NCI-H1092 treated with DMSO at 0.1 percent for 48 hours (cell line): ENCODE results near the gene CTSW.

ENCODE experiments used
- DNase-seq: peaks from one replicate; lab custom pipeline; 2025; lab: John Stamatoyannopoulos, UW

The CTSW gene

DNA sequence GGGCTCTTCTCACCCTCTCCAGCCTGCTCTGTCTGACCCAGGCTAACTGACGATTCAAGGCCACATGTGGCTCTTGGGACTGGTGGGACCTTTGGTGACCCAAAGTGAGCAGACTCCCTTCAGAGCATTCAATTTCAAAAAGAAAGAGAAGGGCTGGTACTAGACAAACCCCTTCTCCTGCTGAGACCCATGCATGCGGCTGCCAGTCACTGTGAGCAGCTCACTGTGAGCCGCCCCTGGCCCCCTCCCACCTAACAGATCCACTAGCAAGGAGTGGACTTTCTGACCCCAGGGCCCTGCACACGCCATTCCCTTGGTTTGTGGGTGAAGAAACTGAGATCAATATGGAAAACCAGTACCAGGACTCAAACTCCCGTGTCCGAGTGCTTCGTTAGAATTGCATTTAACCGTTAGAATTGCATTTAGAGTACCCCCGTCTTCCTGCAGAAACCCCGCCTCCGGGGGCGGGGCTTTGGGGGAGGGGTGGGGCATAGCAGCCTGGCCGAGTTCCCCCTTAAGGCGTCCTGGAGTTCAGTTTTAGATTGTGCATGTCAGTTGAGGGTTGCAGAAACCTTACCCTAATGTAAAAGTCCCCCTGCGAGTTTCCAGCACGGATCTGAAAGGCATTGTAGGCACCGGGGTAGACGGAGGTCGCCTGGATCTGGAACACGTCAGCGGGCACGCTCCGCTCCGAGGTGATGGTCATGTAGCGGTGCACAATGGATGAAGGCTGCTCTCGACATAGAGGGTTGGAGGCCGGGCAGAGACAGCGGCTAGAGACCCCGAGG, 12.2 kb upstream of the CTSW start:
- no peak for DNase-seq

GRCh38 chr11:65868076-65868667, 11.5 kb upstream of the CTSW start:
- no peak for DNase-seq

DNA sequence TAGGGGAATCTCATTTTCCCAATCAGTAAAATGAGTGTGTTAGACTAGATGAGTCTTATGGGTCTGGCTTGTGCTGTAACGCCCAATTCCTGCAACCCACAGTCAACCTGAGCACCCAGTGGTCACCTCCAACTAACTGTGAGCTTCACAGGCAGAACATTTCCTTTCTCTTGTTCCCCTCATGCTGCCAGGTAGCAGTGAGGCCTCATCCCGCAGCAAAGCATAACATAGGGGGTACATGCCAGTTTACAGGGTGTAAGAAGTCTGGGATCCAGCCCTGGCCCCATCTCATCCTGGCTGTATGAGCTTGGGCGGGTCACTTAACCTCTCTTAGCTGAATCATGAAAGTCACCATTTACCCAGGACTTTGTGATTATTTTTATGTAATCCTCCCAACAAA, 10.7 kb upstream of the CTSW start:
- DNase-seq: no peak

- no peak for DNase-seq
Observed at GRCh38 chr11:65869643-65870306, 9.9 kb upstream of the CTSW start.

DNA sequence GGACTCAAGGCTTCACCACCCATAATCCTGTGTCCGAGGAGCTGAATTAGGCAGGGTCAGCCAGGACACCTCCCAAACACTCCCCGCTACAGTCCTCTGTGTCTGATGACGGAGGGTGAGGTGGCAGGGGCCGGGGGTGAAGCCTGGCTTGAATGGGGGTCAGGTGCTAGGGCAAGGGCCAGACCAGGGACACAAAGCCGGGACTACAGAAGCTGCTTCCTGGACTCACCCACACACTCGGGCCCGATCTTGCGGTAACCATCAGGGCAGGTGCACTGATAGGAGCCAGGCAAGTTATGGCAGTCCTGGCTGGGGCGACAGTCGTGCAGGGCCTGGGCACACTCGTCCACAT, 9.4 kb upstream of the CTSW start:
- no peak for DNase-seq

- DNase-seq: no peak
Observed at GRCh38 chr11:65870706-65871681, 8.6 kb upstream of the CTSW start.

- DNase-seq: no peak
Observed at GRCh38 chr11:65871811-65872548, 7.7 kb upstream of the CTSW start.

GRCh38 chr11:65872586-65873317, 6.9 kb upstream of the CTSW start, which contains the start of gene EFEMP2:
TSS of gene EFEMP2 (minus strand) at chr11:65872800. CDS start at chr11:65872354, 446 bp downstream.
- no peak for DNase-seq

- peak; percentile 82 for DNase-seq
Observed at GRCh38 chr11:65873318-65874156, 6.1 kb upstream of the CTSW start.

DNA sequence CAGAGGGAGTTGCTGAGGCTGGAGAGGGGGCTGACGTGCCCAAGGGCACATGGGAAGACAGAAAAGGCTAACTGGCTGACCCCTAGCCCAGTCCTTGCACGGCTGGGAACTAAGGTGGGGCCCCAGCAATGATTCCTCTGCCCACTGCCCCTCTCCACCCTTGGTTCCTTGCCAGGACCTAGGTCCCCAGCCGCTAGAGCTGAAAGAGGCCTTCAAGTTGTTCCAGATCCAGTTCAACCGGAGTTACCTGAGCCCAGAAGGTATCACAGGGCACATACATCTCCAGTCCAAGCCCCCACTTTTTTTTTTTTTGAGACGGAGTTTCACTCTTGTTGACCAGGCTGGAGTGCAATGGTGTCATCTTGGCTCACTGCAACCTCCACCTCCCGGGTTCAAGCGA, 390 bp downstream of the CTSW start:
- no peak for DNase-seq

DNA sequence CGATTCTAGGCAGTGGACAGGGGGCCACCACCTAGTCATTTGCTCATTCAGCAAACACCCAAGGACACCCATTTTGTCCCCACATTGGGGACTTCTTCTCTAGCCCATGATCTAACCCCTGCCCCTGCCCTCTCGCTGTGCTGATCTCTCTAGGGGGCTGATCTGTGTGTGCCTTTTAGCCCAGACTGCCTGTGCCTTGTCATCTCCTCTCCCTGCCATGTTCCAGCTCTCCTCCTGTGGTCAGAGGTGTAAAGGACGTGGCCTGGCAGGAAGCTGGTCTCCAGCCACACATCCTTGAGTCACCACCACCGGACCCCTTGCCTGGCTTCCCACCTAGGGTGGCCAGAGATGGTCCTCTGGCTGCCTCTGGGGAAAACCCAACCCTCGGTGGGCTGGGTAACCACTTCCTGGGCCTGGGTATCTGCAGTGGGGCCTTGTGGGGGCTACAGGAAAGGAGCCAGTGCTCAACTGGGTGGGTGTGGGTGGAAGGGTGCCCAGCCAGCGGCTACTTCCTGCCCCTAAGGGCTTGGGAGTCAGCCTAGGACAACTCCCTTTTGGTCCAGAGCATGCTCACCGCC, 1.3 kb downstream of the CTSW start:
- no peak for DNase-seq

DNA sequence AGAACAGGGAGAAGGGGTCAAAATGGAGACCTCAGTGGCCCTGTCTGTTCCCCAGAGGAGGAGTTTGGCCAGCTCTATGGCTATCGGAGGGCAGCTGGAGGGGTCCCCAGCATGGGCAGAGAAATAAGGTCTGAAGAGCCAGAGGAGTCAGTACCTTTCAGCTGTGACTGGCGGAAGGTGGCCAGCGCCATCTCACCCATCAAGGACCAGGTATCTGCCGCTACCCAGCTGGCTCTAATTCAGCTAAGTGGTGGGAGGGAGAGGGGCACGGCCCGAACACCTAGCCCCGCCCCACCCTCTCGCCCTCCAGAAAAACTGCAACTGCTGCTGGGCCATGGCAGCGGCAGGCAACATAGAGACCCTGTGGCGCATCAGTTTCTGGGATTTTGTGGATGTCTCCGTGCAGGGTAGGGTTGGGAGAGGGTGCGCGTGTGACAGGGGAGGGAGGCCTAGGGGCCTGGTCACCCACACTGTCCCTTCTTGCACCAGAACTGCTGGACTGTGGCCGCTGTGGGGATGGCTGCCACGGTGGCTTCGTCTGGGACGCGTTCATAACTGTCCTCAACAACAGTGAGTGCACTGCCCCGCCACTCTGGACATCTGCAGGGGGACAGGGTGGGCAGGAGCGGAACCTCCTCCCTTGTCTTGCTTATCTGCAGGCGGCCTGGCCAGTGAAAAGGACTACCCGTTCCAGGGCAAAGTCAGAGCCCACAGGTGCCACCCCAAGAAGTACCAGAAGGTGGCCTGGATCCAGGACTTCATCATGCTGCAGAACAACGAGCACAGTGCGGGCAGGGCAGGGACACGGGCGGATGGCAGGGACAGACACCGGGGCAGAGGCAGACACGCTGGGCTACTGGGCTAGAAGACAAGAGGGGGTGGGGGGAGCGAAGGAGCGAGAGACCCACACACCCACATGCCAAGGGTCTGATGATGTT, 2.8 kb downstream of the CTSW start:
- DNase-seq: no peak

DNA sequence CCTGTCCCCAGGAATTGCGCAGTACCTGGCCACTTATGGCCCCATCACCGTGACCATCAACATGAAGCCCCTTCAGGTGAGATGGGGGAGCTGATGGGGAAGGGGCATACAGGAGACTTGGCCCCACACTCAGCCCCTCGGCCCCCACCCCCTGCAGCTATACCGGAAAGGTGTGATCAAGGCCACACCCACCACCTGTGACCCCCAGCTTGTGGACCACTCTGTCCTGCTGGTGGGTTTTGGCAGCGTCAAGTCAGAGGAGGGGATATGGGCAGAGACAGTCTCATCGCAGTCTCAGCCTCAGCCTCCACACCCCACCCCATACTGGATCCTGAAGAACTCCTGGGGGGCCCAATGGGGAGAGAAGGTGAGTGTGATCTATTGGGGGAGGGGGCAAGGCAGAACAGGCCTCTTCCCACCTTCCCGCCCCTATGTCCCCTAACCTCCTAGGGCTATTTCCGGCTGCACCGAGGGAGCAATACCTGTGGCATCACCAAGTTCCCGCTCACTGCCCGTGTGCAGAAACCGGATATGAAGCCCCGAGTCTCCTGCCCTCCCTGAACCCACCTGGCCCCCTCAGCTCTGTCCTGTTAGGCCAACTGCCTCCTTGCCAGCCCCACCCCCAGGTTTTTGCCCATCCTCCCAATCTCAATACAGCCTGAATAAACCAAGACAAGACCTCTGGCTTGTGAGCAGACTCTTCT, 3.6 kb downstream of the CTSW start:
- DNase-seq: no peak

DNA sequence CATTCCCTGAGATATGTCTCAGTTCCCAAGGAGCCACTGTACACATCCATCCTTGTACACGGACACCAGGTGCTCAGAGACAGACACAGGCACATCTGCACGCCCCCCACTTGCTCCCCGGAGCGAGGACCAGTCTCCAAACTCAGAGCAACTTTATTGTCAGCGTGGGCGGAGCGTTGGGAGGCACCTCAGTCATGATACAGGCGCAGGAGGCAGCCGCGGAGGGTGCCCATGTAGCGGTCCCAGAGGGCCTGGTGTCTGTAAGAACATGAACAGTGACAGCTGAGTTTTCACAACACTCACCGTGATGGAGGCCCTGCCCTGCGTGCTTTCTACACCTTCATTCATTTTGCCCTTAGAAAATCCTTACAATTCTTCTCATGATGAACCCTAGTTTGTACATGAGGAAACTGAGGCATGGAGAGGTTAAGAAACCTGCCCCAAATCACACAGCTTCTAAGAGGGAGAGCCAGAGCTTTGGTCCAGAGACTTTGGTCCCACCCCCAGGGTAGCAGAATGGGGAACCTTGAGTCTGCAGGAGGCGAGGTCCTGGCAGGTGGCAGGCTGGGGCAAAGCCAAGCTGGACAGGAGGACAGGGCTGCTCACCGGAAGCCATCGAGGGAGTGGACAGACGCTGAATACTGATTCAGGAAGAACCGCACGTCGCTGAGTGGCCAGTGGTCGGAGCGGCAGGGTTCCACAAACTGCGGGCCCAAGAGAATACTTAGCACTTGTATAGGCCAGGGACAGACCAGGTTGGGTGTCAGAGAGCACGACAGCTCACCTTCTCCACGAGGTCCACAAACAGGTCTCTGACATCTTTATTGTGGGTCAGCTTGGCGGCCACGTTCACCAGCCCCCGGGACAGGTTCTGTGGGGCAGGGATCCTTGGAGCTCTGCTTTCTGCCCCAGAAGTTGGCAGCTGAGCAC, 4.4 kb downstream of the CTSW start:
- no peak for DNase-seq

- DNase-seq: peak; percentile 65
Observed at GRCh38 chr11:65884716-65885092, 5.1 kb downstream of the CTSW start.

DNA sequence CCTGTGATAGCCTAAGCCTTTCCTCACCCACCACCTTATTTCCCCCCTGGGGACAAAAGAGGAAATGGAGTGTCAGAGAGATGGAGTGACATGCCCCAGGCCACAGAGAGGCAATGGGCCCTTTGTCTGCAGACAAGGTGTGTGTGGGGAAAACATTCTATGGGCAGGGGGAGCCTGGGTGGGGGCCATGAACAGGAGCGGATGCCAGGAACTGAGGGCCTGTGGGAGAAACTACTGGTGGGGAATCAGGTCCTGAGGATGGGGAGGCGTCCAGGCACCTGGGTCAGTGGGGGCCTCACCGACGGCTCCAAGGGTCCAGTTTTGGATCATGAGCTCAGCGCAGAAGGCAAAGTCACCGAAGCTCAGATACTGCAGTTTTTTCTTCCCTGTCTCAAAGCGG, 5.6 kb downstream of the CTSW start:
- DNase-seq: no peak
